Neural cell (in vitro differentiated cells): ENCODE results near the gene EFEMP1. TPM values are rescaled to one million over a fixed set of nuclear protein-coding genes. Genes with fewer than 3 reads are reported as not detected.

Source experiments
- H2AFZ ChIP-seq: fragments of 200-600, 300-800 bp; sonication (generic), shearing (Covaris generic); 2 replicates; pipeline ENCODE4 v1.6.0; 2014; ENCODE audit warnings: low read depth, mild to moderate bottlenecking, antibody characterized with exemption, low read length, moderate library complexity
- H3F3A ChIP-seq: fragments of 200-600 bp; shearing (Covaris generic); 2 replicates; pipeline ENCODE4 v1.6.1; 2016; ENCODE audit warnings: mild to moderate bottlenecking, moderate library complexity, mixed read lengths, antibody characterized with exemption, low read length; ENCODE audit not compliant: insufficient read depth, poor library complexity, severe bottlenecking
- H3K27ac ChIP-seq: fragments of 200-600, 300-800 bp; sonication (generic), shearing (Covaris generic); 2 replicates; pipeline ENCODE4 v1.5.1; 2014; ENCODE audit warnings: mild to moderate bottlenecking, low read length, moderate library complexity
- H3K27me3 ChIP-seq: fragments of 300-800, 200-600 bp; sonication (generic), shearing (Covaris generic); 2 replicates; pipeline ENCODE4 v1.6.0; 2014; ENCODE audit warnings: mild to moderate bottlenecking, low read depth, low read length, moderate library complexity; ENCODE audit not compliant: insufficient read depth
- H3K36me3 ChIP-seq: fragments of 300-800, 200-600 bp; sonication (generic), shearing (Covaris generic); 2 replicates; pipeline ENCODE4 v1.5.1; 2014; ENCODE audit warnings: mild to moderate bottlenecking, antibody characterized with exemption, low read length, moderate library complexity; ENCODE audit not compliant: insufficient read depth
- H3K4me2 ChIP-seq: fragments of 300-800, 200-600 bp; sonication (generic), shearing (Covaris generic); 2 replicates; pipeline ENCODE4 v1.6.0; 2014; ENCODE audit warnings: mild to moderate bottlenecking, low read length
- H3K4me3 ChIP-seq: fragments of 300-800, 200-600 bp; sonication (generic), shearing (Covaris generic); 2 replicates; pipeline ENCODE4 v1.5.1; 2014; ENCODE audit warnings: mild to moderate bottlenecking, low read length, moderate library complexity
- H3K79me2 ChIP-seq: fragments of 200-600 bp; shearing (Covaris generic); replicated peaks from 2 replicates; pipeline ENCODE4 v1.6.0; 2014; ENCODE audit warnings: mild to moderate bottlenecking, low read length, moderate library complexity; ENCODE audit not compliant: insufficient read depth
- H3K9ac ChIP-seq: fragments of 300-800, 200-600 bp; sonication (generic), shearing (Covaris generic); 2 replicates; pipeline ENCODE4 v1.6.1; 2016; ENCODE audit warnings: mild to moderate bottlenecking, low read length, mixed read lengths
- H3K9me2 ChIP-seq: fragments of 200-600 bp; shearing (Covaris generic); 2 replicates; pipeline ENCODE4 v1.6.1; 2016; ENCODE audit warnings: mild to moderate bottlenecking, low read length, mixed read lengths; ENCODE audit not compliant: insufficient read depth
- H3K9me3 ChIP-seq: fragments of 200-600, 300-800 bp; sonication (generic), shearing (Covaris generic); 2 replicates; pipeline ENCODE4 v1.6.1; 2016; ENCODE audit warnings: mild to moderate bottlenecking, mixed run types, low read length, moderate library complexity, mixed read lengths
- H4K20me1 ChIP-seq: fragments of 200-600 bp; shearing (Covaris generic); 2 replicates; pipeline ENCODE4 v1.6.1; 2016; ENCODE audit warnings: mild to moderate bottlenecking, mixed run types; ENCODE audit not compliant: insufficient read depth
- CTCF ChIP-seq: fragments of 450-650 bp; IDR thresholded peaks from 2 replicates; pipeline ENCODE4 v1.5.1; 2014; ENCODE audit warnings: antibody characterized with exemption, mild to moderate bottlenecking, moderate library complexity; ENCODE audit not compliant: poor library complexity, severe bottlenecking
- EP300 ChIP-seq: fragments of 450-650 bp; conservative IDR thresholded peaks from 2 replicates; pipeline ENCODE4 v1.6.1; 2014; ENCODE audit warnings: antibody characterized with exemption, mild to moderate bottlenecking, moderate library complexity; ENCODE audit not compliant: poor library complexity, severe bottlenecking
- EZH2 ChIP-seq: fragments of 200-600, 300-800 bp; shearing (Covaris generic), sonication (generic); IDR thresholded peaks from 2 replicates; pipeline ENCODE4 v1.6.1; 2014; ENCODE audit warnings: antibody characterized with exemption, low read length, borderline replicate concordance, mild to moderate bottlenecking; ENCODE audit not compliant: insufficient read depth, poor library complexity, severe bottlenecking
- MXI1 ChIP-seq: fragments of 450-650 bp; conservative IDR thresholded peaks from 2 replicates; pipeline ENCODE4 v1.6.1; 2014; ENCODE audit warnings: antibody characterized with exemption, mild to moderate bottlenecking; ENCODE audit not compliant: poor library complexity, severe bottlenecking
- POLR2AphosphoS5 ChIP-seq: IDR thresholded peaks from 2 replicates; pipeline ENCODE4 v1.6.1; 2012
- RAD21 ChIP-seq: fragments of 450-650 bp; conservative IDR thresholded peaks from 2 replicates; pipeline ENCODE4 v1.6.1; 2014; ENCODE audit warnings: antibody characterized with exemption, mild to moderate bottlenecking, moderate library complexity
- REST ChIP-seq: IDR thresholded peaks from 2 replicates; pipeline ENCODE4 v1.6.1; 2012; ENCODE audit warnings: borderline replicate concordance
- SMC3 ChIP-seq: fragments of 450-650 bp; conservative IDR thresholded peaks from 2 replicates; pipeline ENCODE4 v1.6.1; 2014; ENCODE audit warnings: antibody characterized with exemption, mild to moderate bottlenecking, moderate library complexity; ENCODE audit not compliant: poor library complexity
- TAF1 ChIP-seq: IDR thresholded peaks from 2 replicates; pipeline ENCODE4 v1.6.1; 2012; ENCODE audit warnings: low read depth
- polyA plus RNA-seq: library from polyadenylated mRNA; depleted of rRNA; stranded (reverse); fragments of >200 nt; gene quantifications from 2 replicates; pipeline ENCODE4 v1.2.3, GENCODE V29; 2014

EFEMP1 gene
- polyA plus RNA-seq, 1 donor from 2014 or later, result 2.7 TPM

- Histone ChIP-seq H3K9ac (no peak overlapping the region), H2AFZ (no peak overlapping the region), H3K4me3 (no peak overlapping the region), H3K9me3 (no peaks in the 10 kb centered on the region), H3K79me2 (no peaks in the 10 kb centered on the region), H3K4me2 (no peak overlapping the region), H3K9me2 (no peaks in the 10 kb centered on the region), H3F3A (no peaks in the 10 kb centered on the region), H3K27me3 (no peaks in the 10 kb centered on the region), H4K20me1 (no peaks in the 10 kb centered on the region), H3K36me3 (no peaks in the 10 kb centered on the region), H3K27ac (no peak overlapping the region)
- no peak for TF ChIP-seq REST
- TF ChIP-seq POLR2AphosphoS5, result no peak
- no peak for TF ChIP-seq CTCF
- TF ChIP-seq TAF1, result no peak
- TF ChIP-seq EZH2, result no peak
- no peak for TF ChIP-seq EP300
- no peak for TF ChIP-seq SMC3
- TF ChIP-seq MXI1, result no peak
- no peak for TF ChIP-seq RAD21
Observed at GRCh38 chr2:55916473-55917049, 7.0 kb downstream of the EFEMP1 start.

- H3K27me3 ChIP-seq, result no peaks in the 10 kb centered on the region
- no peak overlapping the region for H3K4me3 ChIP-seq
- H3F3A ChIP-seq, result no peaks in the 10 kb centered on the region
- H3K9me3 ChIP-seq, result no peaks in the 10 kb centered on the region
- TF ChIP-seq EP300, result no peak
- TF ChIP-seq REST, result no peak
- no peak for TF ChIP-seq MXI1
- no peak for TF ChIP-seq EZH2
- TF ChIP-seq POLR2AphosphoS5, result no peak
- no peak for TF ChIP-seq RAD21
- TF ChIP-seq CTCF, result no peak
- no peak for TF ChIP-seq TAF1
- no peak for TF ChIP-seq SMC3
- H3K36me3 ChIP-seq, result no peaks in the 10 kb centered on the region
- no peak overlapping the region for H3K9ac ChIP-seq
- no peaks in the 10 kb centered on the region for H3K9me2 ChIP-seq
- no peak overlapping the region for H3K4me2 ChIP-seq
- H2AFZ ChIP-seq, result no peak overlapping the region
- no peak overlapping the region for H3K27ac ChIP-seq
- H4K20me1 ChIP-seq, result no peaks in the 10 kb centered on the region
- H3K79me2 ChIP-seq, result no peaks in the 10 kb centered on the region
Observed at GRCh38 chr2:55914786-55915185, 8.8 kb downstream of the EFEMP1 start.
